GM18861 (cell line): Measurements from ENCODE around the gene UGT3A1.
A peak's percentile ranks its signal among the peaks of the same experiment; 100 is the strongest.

Experiments
- ATAC-seq: cut with Tn5 transposase; IDR thresholded peaks from one replicate; pipeline ENCODE4 v1.9.1; 2021; ENCODE audit not compliant: unreplicated experiment

Gene UGT3A1

GRCh38 chr5:35919191-35919590, 72.0 kb downstream of the UGT3A1 start:
- ATAC-seq = no peak

- no peak for ATAC-seq
Observed at GRCh38 chr5:35908814-35909213, 82.4 kb downstream of the UGT3A1 start.

- no peak for ATAC-seq
Observed at GRCh38 chr5:35908228-35908627, 83.0 kb downstream of the UGT3A1 start.

GRCh38 chr5:35904443-35905132, 86.6 kb downstream of the UGT3A1 start:
- ATAC-seq = no peak

- ATAC-seq = no peak
Observed at GRCh38 chr5:35903631-35904203, 87.5 kb downstream of the UGT3A1 start.

- peak; percentile 65 for ATAC-seq
Observed at GRCh38 chr5:35902046-35902672, 89.0 kb downstream of the UGT3A1 start.
